Cardiac muscle cell (in vitro differentiated cells and primary cell): ENCODE data around the gene SLX4. TPM values are rescaled to one million over a fixed set of nuclear protein-coding genes. Genes with fewer than 3 reads are reported as not detected.

ENCODE experiments used
- DNase-seq, 2 donors: peaks; one replicate each; pipeline versions ENCODE4 v3.0.0 to v3.0.0-alpha.2; 2010 to 2017; ENCODE audit warnings: low read depth in 1 of 2, low spot score in 1 of 2
- H3K27ac ChIP-seq: fragments of 200-600 bp; sonication (generic); 2 replicates; pipeline ENCODE4 v1.5.1; 2016
- H3K27me3 ChIP-seq: fragments of 200-600 bp; sonication (generic); 2 replicates; pipeline ENCODE4 v1.6.0; 2016; ENCODE audit warnings: control low read depth
- H3K36me3 ChIP-seq: fragments of 200-600 bp; sonication (generic); 2 replicates; pipeline ENCODE4 v1.5.1; 2016; ENCODE audit warnings: control low read depth
- H3K4me1 ChIP-seq: fragments of 200-600 bp; sonication (generic); 2 replicates; pipeline ENCODE4 v1.8.1; 2017; ENCODE audit warnings: low read depth, mild to moderate bottlenecking, mixed run types
- H3K4me3 ChIP-seq: fragments of 200-600 bp; sonication (generic); 2 replicates; pipeline ENCODE4 v1.5.1; 2016; ENCODE audit warnings: mild to moderate bottlenecking
- H3K9me3 ChIP-seq: fragments of 200-600 bp; sonication (generic); 2 replicates; pipeline ENCODE4 v1.5.1; 2017; ENCODE audit warnings: low read depth, mild to moderate bottlenecking, control low read depth
- polyA plus RNA-seq: library from polyadenylated mRNA; unstranded; fragments of >200 nt; fragmentation: Nextera tagmentation; extraction: Ambion mirVana; gene quantifications from 2 replicates; pipeline ENCODE4 v1.2.1, GENCODE V29; 2016
- total RNA-seq: library from RNA; depleted of rRNA; stranded (reverse); fragments of >200 nt; gene quantifications from 2 replicates; pipeline ENCODE4 v1.2.3, GENCODE V29; 2016
- TF ChIP-seq, protein P1 (sequence below): IDR thresholded peaks from 2 replicates; pipeline ENCODE4 v1.5.1; 2012; ENCODE audit warnings: low read depth, mild to moderate bottlenecking, low read length

SLX4 gene
- total and polyA plus RNA-seq, 2 experiments from 2014 or later = 3.6 to 7.2 TPM

DNA sequence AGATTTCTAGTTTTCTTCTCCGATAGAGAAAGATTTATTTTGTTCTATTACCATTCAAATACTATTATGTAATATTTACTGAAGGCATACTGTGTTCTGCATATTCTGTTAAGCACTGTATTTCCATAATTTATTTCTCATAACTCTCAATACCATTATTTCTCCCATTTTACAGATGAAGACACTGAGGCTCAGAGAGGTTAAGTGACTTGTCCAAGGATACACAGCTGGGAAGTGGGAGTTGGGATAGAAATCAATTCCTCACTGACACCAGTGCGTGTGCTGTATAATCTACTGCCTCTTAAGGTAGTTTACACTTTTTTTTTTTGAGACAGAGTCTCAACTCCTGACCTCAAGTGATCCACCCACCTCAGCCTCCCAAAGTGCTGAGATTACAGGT is 41.6 kb downstream of the SLX4 start:
- H3K4me3 ChIP-seq = no peak overlapping the region
- H3K36me3 ChIP-seq = no peaks in the 10 kb centered on the region
- H3K27me3 ChIP-seq = no peaks in the 10 kb centered on the region
- peak overlapping the region; percentile 19 for H3K27ac ChIP-seq
- H3K4me1 ChIP-seq = no peaks in the 10 kb centered on the region
- no peaks in the 10 kb centered on the region for H3K9me3 ChIP-seq
- TF ChIP-seq, protein P1, sequence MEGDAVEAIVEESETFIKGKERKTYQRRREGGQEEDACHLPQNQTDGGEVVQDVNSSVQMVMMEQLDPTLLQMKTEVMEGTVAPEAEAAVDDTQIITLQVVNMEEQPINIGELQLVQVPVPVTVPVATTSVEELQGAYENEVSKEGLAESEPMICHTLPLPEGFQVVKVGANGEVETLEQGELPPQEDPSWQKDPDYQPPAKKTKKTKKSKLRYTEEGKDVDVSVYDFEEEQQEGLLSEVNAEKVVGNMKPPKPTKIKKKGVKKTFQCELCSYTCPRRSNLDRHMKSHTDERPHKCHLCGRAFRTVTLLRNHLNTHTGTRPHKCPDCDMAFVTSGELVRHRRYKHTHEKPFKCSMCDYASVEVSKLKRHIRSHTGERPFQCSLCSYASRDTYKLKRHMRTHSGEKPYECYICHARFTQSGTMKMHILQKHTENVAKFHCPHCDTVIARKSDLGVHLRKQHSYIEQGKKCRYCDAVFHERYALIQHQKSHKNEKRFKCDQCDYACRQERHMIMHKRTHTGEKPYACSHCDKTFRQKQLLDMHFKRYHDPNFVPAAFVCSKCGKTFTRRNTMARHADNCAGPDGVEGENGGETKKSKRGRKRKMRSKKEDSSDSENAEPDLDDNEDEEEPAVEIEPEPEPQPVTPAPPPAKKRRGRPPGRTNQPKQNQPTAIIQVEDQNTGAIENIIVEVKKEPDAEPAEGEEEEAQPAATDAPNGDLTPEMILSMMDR = no peak
- DNase-seq = no peak

DNA sequence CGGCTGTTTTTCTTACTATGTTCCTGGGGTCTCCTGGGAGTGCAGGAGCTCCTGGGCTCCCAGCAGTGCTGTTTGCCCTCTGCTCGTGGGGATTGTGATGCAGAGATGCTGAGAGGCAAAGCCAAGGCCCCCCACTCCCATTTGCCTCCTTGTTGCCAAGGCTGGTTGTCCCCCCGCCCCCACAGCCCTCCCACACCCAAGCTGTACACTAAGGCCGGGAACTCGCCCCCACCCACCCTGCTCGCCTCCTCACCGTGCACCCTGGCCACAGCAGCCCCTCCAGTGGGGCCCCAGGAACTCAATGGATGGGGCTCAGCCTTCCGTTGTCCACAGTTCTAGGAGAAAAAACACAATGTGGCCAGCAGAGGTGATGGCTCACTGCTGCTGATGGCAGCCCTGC is 44.4 kb downstream of the SLX4 start:
- TF ChIP-seq, protein P1 = no peak
- H3K27ac ChIP-seq = no peak overlapping the region
- H3K4me3 ChIP-seq = no peak overlapping the region
- no peaks in the 10 kb centered on the region for H3K36me3 ChIP-seq
- no peak for DNase-seq
- no peaks in the 10 kb centered on the region for H3K27me3 ChIP-seq
- H3K4me1 ChIP-seq = no peaks in the 10 kb centered on the region
- no peaks in the 10 kb centered on the region for H3K9me3 ChIP-seq

DNA sequence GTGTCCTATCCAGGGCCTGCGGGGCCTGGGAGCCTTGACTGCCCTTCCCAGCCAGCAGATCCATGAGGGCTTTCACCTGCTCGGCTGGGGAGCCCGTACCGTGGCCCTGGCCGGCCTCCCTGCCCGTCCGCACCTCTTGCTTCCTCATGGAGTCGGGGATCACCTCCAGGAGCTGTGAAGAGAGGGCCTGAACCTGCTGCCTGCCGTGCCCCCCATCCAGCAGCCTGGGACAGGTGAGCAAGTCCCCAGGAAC is 46.6 kb downstream of the SLX4 start:
- TF ChIP-seq, protein P1 = no peak
- no peaks in the 10 kb centered on the region for H3K4me1 ChIP-seq
- DNase-seq = no peak

DNA sequence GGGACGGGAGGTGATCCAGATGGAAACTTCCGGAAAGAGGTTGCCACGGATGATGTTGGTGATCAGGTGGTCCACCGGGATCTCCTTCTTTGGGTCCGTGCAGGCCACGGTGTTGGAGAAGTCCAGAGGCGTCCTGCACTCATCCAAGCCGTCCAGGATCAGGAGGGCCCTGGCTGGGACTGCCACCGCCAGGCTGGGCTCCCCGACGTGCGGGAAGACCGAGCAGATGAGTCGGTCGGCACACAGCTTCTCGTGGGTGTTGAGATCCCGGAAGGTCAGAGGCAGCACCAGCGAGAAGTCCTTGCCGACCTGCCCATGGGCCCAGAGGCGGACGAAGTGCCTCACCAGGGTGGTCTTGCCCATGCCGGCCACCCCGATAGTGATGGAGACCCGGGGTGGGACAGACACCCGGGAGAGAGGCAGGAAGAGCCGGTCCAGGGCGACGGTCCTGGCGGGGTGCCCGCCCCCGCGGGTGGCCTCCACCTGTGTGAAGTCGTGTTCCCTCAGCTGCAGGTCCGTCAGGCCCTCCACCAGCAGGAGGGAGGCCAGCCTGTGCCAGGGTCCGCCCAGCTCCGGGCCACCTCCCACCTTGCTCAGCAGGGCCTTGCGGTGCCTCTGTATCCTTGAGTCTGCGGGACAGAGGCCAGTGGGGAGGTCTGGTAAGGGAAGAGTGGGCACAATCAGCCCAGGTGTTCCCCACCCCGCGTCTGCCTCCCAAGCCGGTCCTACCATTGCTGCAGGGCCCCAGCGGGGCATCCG is 47.1 kb downstream of the SLX4 start:
- no peaks in the 10 kb centered on the region for H3K36me3 ChIP-seq
- H3K9me3 ChIP-seq = no peaks in the 10 kb centered on the region
- H3K27ac ChIP-seq = no peak overlapping the region
- TF ChIP-seq, protein P1 = no peak
- H3K4me3 ChIP-seq = no peak overlapping the region
- DNase-seq = no peak
- no peaks in the 10 kb centered on the region for H3K4me1 ChIP-seq
- no peaks in the 10 kb centered on the region for H3K27me3 ChIP-seq

More for the DNA sequence above, 46.6 kb downstream of the SLX4 start:
- H3K9me3 ChIP-seq = no peaks in the 10 kb centered on the region
- no peaks in the 10 kb centered on the region for H3K27me3 ChIP-seq
- H3K36me3 ChIP-seq = no peaks in the 10 kb centered on the region
- H3K4me3 ChIP-seq = no peak overlapping the region
- H3K27ac ChIP-seq = no peak overlapping the region

DNA sequence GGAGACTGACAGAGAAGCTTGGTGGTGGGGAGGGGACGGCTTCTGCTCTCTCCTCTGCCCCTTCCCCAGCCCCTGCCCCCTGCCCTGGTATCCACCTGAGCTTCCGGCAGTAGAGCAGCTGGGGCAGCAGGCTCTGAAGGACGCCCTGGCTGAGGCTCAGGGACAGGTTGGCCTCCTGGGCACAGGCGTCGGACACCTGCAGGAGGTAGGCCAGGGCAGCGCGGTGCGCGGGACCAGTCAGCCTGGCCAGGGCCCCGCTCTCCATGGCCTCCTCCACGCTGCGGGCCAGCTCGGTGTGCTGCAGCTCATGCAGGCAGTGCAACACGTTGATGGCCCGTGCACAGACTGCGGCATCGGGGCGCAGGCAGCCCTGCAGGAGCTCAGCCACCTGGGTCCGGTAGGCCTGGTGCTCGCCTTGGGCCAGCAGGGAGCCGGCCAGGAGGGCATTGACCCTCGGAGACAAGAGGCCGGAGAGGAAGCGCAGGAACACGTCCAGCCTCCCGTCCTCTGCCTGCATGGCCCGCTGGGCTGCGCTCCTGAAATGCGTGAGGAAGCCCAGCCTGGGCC is 48.4 kb downstream of the SLX4 start:
- Histone ChIP-seq H3K27ac (no peak overlapping the region), H3K4me3 (no peak overlapping the region), H3K36me3 (no peaks in the 10 kb centered on the region), H3K4me1 (no peaks in the 10 kb centered on the region), H3K9me3 (no peaks in the 10 kb centered on the region), H3K27me3 (no peaks in the 10 kb centered on the region)
- DNase-seq = no peak
- TF ChIP-seq, protein P1 = no peak
